Fibroblast of lung (primary cell): ENCODE measurements around the gene TRIM14. TPM values are rescaled to one million over a fixed set of nuclear protein-coding genes. Genes with fewer than 3 reads are reported as not detected.

Source experiments
- DNase-seq, 2 donors: peaks; one replicate each; pipeline versions ENCODE4 v3.0.0 to v3.0.0-alpha.2; 2010; ENCODE audit warnings: low read depth in 2 of 2
- H2AFZ ChIP-seq: 2 replicates; pipeline ENCODE4 v1.5.1; 2012; ENCODE audit warnings: low read length, control low read depth, inconsistent platforms
- H3K27ac ChIP-seq: 2 replicates; pipeline ENCODE4 v1.5.1; 2011; ENCODE audit warnings: low read length, control low read depth; ENCODE audit not compliant: insufficient read depth
- H3K27me3 ChIP-seq: 2 replicates; pipeline ENCODE4 v1.5.1; 2011; ENCODE audit warnings: mild to moderate bottlenecking, low read length; ENCODE audit not compliant: control insufficient read depth, insufficient read depth
- H3K36me3 ChIP-seq: 2 replicates; pipeline ENCODE4 v1.5.1; 2011; ENCODE audit warnings: low read length; ENCODE audit not compliant: control insufficient read depth, insufficient read depth
- H3K4me1 ChIP-seq: 2 replicates; pipeline ENCODE4 v1.5.1; 2011; ENCODE audit warnings: low read length; ENCODE audit not compliant: control insufficient read depth, insufficient read depth; ENCODE audit errors: extremely low read depth
- H3K4me2 ChIP-seq: 2 replicates; pipeline ENCODE4 v1.5.1; 2011; ENCODE audit warnings: low read length, control low read depth; ENCODE audit not compliant: insufficient read depth; ENCODE audit errors: extremely low read depth
- H3K4me3 ChIP-seq, 4 experiments: fragments of 200-600 bp in 1 of 4; sonication (generic) in 1 of 4; replicated peaks in 1 of 4; 2 replicates each; pipeline ENCODE4 v1.5.1; 2011 to 2016; ENCODE audit warnings: low read length in 4 of 4, low read depth in 3 of 4, mild to moderate bottlenecking in 3 of 4, control low read depth in 2 of 4, inconsistent platforms in 1 of 4, mixed read lengths in 1 of 4; ENCODE audit not compliant: insufficient read depth in 1 of 4; ENCODE audit errors: control extremely low read depth in 1 of 4
- H3K79me2 ChIP-seq: 2 replicates; pipeline ENCODE4 v1.5.1; 2012; ENCODE audit warnings: mild to moderate bottlenecking, low read length, inconsistent platforms; ENCODE audit not compliant: control insufficient read depth, insufficient read depth
- H3K9ac ChIP-seq: 2 replicates; pipeline ENCODE4 v1.5.1; 2011; ENCODE audit warnings: mild to moderate bottlenecking, low read length, control low read depth; ENCODE audit not compliant: insufficient read depth
- H3K9me3 ChIP-seq: 2 replicates; pipeline ENCODE4 v1.5.1; 2012; ENCODE audit warnings: low read depth, low read length; ENCODE audit not compliant: control insufficient read depth, insufficient read depth
- H4K20me1 ChIP-seq: 2 replicates; pipeline ENCODE4 v1.5.1; 2011; ENCODE audit warnings: low read length; ENCODE audit not compliant: control insufficient read depth, insufficient read depth; ENCODE audit errors: extremely low read depth
- CTCF ChIP-seq, 2 donors: IDR thresholded peaks in 1 of 2; conservative IDR thresholded peaks in 1 of 2; 1 replicate in 1 of 2; 2 replicates in 1 of 2; pipeline ENCODE4 v1.5.1; 2011 to 2012; ENCODE audit warnings: low read length in 2 of 2, control low read depth in 1 of 2, inconsistent platforms in 1 of 2, low read depth in 1 of 2, mild to moderate bottlenecking in 1 of 2
- EZH2 ChIP-seq: IDR thresholded peaks from 2 replicates; pipeline ENCODE4 v1.5.1; 2012; ENCODE audit warnings: low read length, control low read depth, mild to moderate bottlenecking; ENCODE audit errors: missing control alignments
- polyA plus RNA-seq, 2 donors: library from polyadenylated mRNA; depleted of rRNA in 1 of 2; stranded (reverse) in 1 of 2; unstranded in 1 of 2; fragments of >200 nt; gene quantifications; 2 replicates each; pipeline ENCODE4 v1.2.1, GENCODE V29; 2011 to 2012; ENCODE audit warnings: missing spikeins in 1 of 2
- total RNA-seq: library from RNA; depleted of rRNA; stranded (reverse); fragments of >200 nt; gene quantifications from 2 replicates; pipeline ENCODE4 v1.2.1, GENCODE V29; 2014

Gene TRIM14
- total and polyA plus RNA-seq, 2 donors (not counting 1 experiment from before 2014, with no cell fraction given): 7.8 to 8.6 TPM

GRCh38 chr9:98105006-98105405, 14.0 kb downstream of the TRIM14 start:
- TF ChIP-seq CTCF (conservative IDR thresholded peaks at IDR 0.05 in 1 of 2, IDR thresholded peaks at IDR 0.05 in 1 of 2; ENCODE audit: low read depth in 1 of 2, low read length in 2 of 2) (no peak), EZH2 (no peak)

GRCh38 chr9:98104445-98104881, 14.6 kb downstream of the TRIM14 start:
- Histone ChIP-seq H3K4me2 (no peak overlapping the region), H3K4me3 (no peak overlapping the region), H3K36me3 (no peaks in the 10 kb centered on the region), H3K9me3 (no peaks in the 10 kb centered on the region), H3K27me3 (no peaks in the 10 kb centered on the region), H3K9ac (no peak overlapping the region), H3K27ac (no peak overlapping the region), H3K4me1 (no peaks in the 10 kb centered on the region), H3K79me2 (no peaks in the 10 kb centered on the region), H2AFZ (no peak overlapping the region), H4K20me1 (no peaks in the 10 kb centered on the region)
- no peak for TF ChIP-seq EZH2
- no peak for TF ChIP-seq CTCF (conservative IDR thresholded peaks at IDR 0.05 in 1 of 2, IDR thresholded peaks at IDR 0.05 in 1 of 2; ENCODE audit: low read depth in 1 of 2, low read length in 2 of 2)
- DNase-seq: no peak

More at GRCh38 chr9:98105006-98105405, 14.0 kb downstream of the TRIM14 start:
- no peak overlapping the region for H3K9ac ChIP-seq
- H4K20me1 ChIP-seq: no peaks in the 10 kb centered on the region
- H3K4me2 ChIP-seq: no peak overlapping the region
- no peak overlapping the region for H3K27ac ChIP-seq
- H3K4me1 ChIP-seq: no peaks in the 10 kb centered on the region
- H3K36me3 ChIP-seq: no peaks in the 10 kb centered on the region
- no peaks in the 10 kb centered on the region for H3K9me3 ChIP-seq
- H3K4me3 ChIP-seq: no peak overlapping the region
- no peak for DNase-seq
- no peak overlapping the region for H2AFZ ChIP-seq
- no peaks in the 10 kb centered on the region for H3K27me3 ChIP-seq
- H3K79me2 ChIP-seq: no peaks in the 10 kb centered on the region

GRCh38 chr9:98101868-98102273, 17.2 kb downstream of the TRIM14 start:
- Histone ChIP-seq H3K79me2 (no peaks in the 10 kb centered on the region), H3K36me3 (no peaks in the 10 kb centered on the region), H3K27ac (no peak overlapping the region), H3K4me2 (no peak overlapping the region), H3K4me1 (no peaks in the 10 kb centered on the region), H3K9ac (no peak overlapping the region), H4K20me1 (no peaks in the 10 kb centered on the region), H3K27me3 (no peaks in the 10 kb centered on the region), H3K4me3 (no peak overlapping the region), H2AFZ (no peak overlapping the region), H3K9me3 (no peaks in the 10 kb centered on the region)
- TF ChIP-seq CTCF (conservative IDR thresholded peaks at IDR 0.05 in 1 of 2, IDR thresholded peaks at IDR 0.05 in 1 of 2; ENCODE audit: low read depth in 1 of 2, low read length in 2 of 2) (no peak), EZH2 (no peak)
- peak in 1 of 2 donors; percentile 25 for DNase-seq
